Measurements from ENCODE around the gene PLXNB3. TPM values are rescaled to one million over a fixed set of nuclear protein-coding genes. Genes with fewer than 3 reads are reported as not detected.

PLXNB3 gene
- total RNA-seq, 1 donor = 3.1 TPM

DNA sequence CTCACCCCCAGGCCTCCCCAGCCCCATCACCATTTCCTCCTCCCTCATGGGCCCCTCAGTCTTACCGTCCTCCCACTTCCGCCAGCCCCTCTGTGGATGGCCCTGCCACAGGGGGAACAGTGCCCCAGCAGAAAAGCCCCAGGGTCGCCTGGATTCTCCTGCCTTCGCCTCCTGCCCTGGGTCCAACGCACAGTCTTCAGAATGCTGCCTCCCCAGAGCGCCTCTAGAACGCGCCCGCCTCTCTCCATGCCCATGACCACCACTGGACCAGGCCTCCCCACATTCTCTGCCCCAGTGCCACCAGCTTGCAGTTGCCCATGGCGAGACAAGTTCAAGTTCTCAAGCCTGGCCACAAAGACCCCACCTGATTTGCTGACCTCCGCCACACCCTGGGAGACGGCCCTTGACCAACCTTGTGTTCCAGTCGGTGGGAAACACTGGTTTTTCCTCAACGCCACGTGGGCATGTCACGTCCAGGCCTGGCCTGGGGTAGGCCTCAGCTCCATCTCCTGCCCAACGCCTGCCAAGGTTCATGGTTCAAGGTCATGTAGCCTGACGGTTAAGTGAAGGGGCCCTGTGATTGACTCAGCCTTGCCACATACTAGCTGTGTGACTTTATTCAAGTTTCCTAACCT, 634 bp upstream of the PLXNB3 start:
- DNase-seq (ENCODE audit: low read depth) = no peak
- no peak overlapping the region for H3K4me3 ChIP-seq (ENCODE audit: low read depth, low read length)
- TF ChIP-seq, protein P1, sequence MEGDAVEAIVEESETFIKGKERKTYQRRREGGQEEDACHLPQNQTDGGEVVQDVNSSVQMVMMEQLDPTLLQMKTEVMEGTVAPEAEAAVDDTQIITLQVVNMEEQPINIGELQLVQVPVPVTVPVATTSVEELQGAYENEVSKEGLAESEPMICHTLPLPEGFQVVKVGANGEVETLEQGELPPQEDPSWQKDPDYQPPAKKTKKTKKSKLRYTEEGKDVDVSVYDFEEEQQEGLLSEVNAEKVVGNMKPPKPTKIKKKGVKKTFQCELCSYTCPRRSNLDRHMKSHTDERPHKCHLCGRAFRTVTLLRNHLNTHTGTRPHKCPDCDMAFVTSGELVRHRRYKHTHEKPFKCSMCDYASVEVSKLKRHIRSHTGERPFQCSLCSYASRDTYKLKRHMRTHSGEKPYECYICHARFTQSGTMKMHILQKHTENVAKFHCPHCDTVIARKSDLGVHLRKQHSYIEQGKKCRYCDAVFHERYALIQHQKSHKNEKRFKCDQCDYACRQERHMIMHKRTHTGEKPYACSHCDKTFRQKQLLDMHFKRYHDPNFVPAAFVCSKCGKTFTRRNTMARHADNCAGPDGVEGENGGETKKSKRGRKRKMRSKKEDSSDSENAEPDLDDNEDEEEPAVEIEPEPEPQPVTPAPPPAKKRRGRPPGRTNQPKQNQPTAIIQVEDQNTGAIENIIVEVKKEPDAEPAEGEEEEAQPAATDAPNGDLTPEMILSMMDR (IDR thresholded peaks at IDR 0.05; ENCODE audit: insufficient read depth, low read length) = no peak

DNA sequence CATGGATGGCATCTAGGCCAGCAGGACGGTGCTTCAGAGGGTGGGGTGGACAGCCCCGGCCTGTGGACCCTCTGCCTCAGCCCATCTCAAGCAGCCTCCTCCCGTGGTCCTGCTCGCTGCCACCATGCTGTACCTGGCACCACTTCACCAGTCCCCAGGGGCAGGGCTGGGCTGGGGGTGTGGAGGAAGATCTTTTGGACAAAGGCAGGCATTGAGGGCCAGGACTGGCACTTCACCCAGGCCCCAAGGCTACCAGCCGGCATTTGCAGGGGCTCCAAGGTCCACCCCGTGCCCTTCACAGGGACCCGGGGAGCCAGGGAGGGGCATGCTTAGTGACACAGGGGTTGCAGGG, 713 bp downstream of the PLXNB3 start:
- DNase-seq (ENCODE audit: low read depth) = no peak
- peak overlapping the region; percentile 57 for H3K4me3 ChIP-seq (ENCODE audit: low read depth, low read length)
- TF ChIP-seq, protein P1 (IDR thresholded peaks at IDR 0.05; ENCODE audit: insufficient read depth, low read length) = no peak

DNA sequence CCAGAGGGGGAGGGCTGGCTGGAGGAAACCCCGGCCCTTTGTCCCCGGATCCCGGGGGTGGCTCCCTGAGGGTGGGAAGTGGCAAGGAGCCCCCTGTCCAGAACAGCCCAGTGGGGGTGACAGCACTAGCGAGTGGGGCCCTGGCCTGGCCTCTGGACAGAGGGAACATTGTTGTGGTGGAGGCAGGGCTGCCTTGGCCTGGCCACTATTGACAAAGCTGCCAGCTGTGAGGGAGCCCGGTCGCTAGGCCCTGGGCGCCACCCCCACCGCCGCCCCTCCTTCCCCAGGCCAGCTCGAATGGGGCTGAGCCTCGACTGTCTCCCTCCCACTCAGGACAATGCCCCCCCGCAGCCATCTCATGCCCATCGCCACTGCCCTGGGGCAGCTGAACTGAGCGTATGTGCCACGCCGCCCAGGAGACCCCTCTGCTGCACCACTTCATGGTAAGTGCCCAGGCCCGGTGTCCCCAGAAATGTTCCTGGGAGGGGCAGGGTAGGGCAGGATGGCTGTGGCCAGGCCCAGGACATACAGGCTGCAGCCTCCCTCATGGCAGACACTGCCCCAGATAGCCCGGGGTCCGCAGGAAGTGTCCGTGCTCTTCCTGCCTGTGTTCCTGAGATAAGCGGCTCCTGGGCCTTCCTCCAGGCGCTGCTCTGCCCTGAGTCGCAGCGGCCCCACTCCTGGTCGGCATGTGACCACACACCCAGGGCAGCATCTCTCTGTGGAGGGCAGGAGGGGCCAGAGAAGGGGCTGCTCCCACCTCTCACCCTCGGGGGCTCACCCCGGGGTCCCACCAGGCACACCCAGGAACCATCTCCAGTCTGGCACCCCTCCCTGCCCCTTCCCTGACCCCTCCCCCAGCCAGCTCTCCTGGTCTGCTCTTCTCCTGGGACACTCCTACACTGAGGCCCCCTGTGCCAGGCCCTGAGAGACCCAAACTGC, 1.4 kb downstream of the PLXNB3 start:
- H3K4me3 ChIP-seq (ENCODE audit: low read depth, low read length) = peak overlapping the region; percentile 47
- TF ChIP-seq, protein P1 (IDR thresholded peaks at IDR 0.05; ENCODE audit: insufficient read depth, low read length) = no peak
- DNase-seq (ENCODE audit: low read depth) = no peak

GRCh38 chrX:153766098-153766817, 2.2 kb downstream of the PLXNB3 start:
- DNase-seq (ENCODE audit: low read depth) = peak; percentile 53
- TF ChIP-seq, protein P1 (IDR thresholded peaks at IDR 0.05; ENCODE audit: insufficient read depth, low read length) = no peak
- peak overlapping the region; percentile 47 for H3K4me3 ChIP-seq (ENCODE audit: low read depth, low read length)

DNA sequence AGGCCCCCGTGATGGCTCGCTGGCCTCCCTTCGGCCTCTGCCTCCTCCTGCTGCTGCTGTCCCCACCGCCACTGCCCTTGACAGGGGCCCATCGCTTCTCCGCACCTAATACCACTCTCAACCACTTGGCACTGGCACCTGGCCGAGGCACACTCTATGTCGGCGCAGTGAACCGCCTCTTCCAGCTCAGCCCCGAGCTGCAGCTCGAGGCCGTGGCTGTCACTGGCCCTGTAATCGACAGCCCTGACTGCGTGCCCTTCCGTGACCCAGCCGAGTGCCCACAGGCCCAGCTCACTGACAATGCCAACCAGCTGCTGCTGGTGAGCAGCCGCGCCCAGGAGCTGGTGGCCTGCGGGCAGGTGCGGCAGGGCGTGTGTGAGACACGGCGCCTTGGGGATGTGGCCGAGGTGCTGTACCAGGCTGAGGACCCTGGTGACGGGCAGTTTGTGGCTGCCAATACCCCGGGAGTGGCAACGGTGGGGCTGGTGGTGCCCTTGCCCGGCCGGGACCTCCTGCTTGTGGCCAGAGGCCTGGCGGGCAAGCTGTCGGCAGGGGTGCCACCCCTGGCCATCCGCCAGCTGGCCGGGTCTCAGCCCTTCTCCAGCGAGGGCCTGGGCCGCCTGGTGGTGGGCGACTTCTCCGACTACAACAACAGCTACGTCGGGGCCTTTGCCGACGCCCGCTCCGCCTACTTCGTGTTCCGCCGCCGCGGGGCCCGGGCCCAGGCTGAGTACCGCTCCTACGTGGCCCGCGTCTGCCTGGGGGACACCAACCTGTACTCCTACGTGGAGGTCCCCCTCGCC, 3.0 kb downstream of the PLXNB3 start:
- no peak overlapping the region for H3K4me3 ChIP-seq (ENCODE audit: low read depth, low read length)
- TF ChIP-seq, protein P1 (IDR thresholded peaks at IDR 0.05; ENCODE audit: insufficient read depth, low read length) = no peak

DNA sequence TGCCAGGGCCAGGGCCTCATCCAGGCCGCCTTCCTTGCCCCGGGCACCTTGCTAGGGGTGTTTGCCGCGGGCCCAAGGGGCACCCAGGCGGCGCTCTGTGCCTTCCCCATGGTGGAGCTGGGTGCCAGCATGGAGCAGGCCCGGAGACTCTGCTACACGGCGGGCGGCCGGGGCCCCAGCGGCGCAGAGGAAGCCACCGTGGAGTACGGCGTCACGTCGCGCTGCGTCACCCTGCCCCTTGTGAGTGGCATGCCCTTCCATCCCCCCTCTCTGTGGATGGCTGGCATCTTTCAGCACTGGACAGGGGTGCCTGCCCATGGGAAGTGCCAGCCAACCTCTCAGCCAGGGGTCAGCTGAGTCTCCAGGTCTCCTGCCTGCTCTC, 3.6 kb downstream of the PLXNB3 start:
- TF ChIP-seq, protein P1 (IDR thresholded peaks at IDR 0.05; ENCODE audit: insufficient read depth, low read length) = no peak
- no peak overlapping the region for H3K4me3 ChIP-seq (ENCODE audit: low read depth, low read length)
- DNase-seq (ENCODE audit: low read depth) = no peak

More for the DNA sequence above, 3.0 kb downstream of the PLXNB3 start:
- no peak for DNase-seq (ENCODE audit: low read depth)

Measured in fibroblast of the aortic adventitia (primary cell).